ENCODE data around the gene HS3ST3B1.

The HS3ST3B1 gene

DNA sequence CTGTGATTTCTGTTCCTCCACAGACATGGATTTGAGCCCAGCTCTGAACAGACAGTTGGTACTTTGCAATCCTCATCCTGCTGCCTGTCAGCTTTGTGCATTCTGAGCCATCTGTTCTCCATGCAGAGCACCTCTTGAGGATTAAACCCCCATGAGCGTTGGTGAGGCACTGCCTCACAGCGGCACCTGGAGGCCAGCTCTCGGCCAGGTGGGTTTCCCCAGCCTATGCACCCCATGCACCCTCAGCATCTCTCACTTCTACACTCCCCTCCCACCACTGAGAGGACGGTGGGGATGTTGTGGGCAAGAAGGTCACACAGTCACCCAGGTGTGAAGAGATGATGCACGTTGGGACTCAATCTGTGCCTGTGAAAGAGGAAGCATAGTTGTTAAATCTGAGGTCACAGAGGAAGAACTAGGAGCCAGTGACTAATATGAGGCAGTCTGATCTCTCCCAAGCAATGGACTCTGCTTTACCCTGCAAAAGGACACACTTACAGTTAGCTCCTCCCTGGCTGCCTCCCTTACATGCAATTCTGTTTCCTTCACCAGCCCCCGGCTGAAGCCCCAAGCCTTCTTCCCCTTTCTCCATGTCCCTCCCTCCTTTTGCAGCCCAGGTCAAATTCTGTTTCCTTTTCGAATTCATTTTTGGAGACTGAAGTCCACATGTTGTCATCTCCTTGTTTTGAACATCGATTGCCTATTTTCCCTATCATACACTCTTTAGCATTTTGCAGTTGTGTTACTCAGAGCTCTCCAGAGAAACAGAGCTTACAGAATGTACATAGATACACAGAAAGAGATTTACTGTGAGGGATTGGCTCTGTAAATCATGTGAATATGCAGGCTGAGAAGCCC lies 58.5 kb downstream of the HS3ST3B1 start:
- DNase-seq: no peak

DNA sequence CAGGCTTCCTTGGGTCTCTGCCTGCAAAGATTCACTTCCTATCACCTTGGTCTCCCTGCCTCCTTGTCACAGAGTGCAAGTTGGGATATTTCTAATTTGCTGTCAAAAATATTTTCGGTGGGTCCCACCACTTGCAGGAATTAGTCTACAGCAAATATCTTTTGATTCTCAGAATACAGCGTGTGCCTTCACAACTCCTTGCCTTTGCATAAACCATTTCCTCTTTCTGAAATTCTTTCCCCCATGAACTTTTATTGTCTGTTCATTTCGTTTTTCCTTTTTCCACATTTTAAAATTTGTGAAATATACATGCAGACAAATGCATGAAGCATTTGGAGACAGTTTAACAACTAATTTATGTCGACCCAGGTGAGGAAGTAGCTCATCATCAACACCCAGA lies 60.0 kb downstream of the HS3ST3B1 start:
- no peak for DNase-seq

DNA sequence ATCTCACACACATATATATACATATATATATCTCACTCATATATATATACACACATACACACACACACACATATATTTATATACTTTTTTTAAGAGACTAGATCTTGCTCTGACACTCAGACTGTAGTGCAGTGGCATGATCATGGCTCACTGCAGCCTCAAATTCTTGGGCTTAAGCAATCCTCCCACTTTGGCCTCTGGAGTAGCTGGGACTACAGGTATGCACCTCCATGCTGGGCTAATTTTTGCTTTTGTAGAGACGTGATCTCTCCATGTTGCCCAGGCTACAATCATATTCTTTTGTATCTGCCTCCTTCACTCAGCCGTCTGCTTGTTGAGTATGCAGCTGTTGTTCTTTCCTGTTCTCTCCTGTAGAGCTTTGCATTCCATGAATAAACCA lies 60.6 kb downstream of the HS3ST3B1 start:
- no peak for DNase-seq

DNA sequence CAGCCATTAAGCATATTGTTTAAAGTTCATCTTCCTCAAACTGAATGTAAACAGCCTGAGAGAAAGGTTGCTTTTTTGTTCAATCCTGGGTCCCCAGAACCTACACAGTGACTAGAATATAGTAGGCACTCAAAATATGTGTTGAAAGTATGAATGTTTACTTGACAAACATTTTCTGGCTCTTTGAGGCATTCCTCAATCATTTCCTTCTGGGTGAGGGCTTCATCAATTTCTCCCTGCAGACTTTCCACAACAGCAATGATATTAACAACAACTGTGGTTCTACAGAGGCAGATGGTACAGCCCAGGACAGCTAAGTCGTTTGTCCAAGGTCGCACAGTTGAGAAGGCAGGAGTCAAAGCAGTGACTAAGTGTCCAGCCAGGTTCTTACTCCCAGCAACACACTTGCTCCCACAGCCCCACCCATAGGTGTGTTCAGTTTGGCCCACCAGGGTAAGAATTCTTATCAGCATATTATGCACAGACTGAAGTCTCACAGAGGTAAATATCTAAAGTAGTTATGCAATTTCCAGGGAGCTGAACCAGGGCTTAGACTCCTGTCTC lies 61.1 kb downstream of the HS3ST3B1 start:
- no peak for DNase-seq

DNA sequence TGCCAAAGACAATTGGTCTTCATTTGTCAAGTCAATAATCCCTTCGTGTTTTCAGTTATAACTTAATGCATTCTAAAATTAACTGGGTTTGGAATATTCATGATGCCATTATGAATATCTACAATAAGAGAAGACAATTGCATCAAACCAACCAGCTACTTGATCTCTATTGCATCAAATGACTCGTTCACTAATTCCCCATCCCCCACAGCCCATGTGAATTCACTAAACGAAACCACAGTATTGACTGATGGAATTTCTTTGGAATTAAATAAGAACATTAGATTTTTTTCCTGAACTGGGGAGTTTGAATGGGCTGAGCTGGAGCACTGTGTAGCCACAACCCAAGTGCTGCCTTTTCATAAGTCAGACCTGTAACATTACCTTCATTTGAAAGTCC lies 65.3 kb downstream of the HS3ST3B1 start:
- no peak for DNase-seq

DNA sequence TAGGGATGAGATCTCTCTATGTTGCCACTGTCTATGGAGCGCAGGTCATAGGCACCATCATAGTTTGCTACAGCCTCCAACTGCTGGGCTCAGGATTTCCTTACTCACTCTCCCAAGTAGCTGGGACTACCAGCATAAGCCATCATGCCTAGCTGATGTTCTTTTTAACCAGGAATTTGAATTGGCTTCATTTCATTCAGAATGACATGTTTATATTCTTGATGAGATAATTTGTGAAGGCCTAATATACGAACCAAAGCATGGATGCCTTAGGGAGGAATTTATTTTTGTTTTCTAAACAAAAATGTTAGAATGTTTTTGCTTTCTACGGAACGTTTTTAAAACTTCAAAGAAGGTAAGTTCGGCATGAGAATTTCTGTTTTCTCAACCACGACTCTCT lies 71.6 kb downstream of the HS3ST3B1 start:
- DNase-seq: no peak

DNA sequence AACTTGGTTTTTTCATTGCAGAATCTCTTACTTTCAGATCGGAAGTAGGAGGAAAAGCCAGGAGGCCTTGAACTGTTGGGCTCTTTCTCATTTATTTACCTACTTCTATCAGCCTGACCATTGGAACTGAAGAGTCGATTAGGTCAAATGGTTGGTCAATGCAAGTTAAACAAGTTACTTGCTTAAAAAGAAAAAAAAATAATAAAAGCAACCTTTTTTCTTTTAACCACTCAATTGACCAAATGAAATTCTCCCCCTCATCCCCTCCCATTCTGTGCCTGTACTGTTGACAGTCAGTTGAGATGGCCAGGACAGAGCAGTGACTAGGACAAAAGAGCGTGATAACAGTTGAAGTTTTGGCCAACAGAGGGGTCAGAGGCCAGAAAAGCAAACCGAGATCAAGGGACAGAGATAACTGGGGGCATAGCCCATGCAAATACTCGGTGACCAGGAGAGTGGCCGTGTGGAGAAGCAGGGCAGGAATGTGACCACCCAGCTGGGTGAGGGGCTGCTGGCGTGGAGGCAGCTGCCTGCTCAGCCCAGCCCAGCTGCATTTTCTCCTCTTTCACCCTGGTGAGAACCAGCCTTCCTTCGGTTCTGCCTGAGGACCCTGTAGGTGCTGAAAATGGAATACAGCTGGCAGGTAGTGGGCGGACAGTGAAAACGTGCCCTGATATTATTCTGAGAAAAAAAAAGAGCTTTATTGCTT lies 72.2 kb downstream of the HS3ST3B1 start:
- no peak for DNase-seq

DNA sequence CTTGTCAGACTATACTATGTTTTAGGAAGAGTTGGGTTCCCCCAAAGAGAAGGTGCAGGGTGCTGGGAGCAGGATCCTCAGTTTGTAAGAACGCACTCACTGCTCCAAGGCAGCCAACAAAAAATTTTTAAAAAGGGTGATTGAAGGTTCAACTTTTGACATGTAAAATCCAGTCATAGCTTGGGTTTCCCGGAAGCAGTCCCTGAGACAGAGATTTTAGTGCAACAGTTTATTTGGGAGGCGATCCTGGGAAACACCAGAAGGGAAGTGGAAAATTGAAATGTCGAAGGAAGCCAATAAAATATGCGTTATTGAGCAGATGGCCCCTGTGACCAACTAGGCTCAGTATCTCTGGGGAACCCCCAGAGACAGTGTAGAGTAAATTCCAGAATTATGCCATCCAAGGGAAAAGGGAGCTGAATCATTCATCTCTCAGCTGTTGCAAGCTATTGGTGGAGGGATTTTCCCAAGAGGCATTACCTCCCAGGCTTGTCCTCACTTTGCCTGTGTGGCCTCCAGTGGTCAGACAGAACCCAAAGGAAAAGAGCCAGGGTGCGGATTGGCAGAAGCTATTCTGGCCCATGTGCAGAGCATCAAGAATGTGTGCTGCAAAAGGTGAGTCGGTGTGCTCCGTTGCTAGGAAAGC lies 72.9 kb downstream of the HS3ST3B1 start:
- DNase-seq: no peak

DNA sequence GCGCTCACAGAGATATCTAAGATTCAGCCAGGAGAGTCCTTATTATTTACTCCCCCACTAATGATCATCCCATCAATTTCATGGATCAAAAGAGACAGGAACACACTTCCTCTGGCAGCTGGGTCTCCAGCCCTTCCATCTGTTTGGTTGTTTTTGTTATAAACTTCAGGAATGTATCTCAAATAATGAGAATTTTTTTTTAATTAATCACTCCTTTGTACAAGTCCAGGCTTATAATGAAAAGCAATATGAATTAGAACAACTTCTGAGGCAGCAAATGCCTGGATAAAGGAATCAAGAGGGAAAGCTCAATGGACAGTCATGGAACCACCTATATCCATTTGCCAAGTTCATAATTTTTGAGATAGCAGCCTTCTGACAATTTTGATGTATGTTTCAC lies 73.4 kb downstream of the HS3ST3B1 start:
- DNase-seq: no peak

DNA sequence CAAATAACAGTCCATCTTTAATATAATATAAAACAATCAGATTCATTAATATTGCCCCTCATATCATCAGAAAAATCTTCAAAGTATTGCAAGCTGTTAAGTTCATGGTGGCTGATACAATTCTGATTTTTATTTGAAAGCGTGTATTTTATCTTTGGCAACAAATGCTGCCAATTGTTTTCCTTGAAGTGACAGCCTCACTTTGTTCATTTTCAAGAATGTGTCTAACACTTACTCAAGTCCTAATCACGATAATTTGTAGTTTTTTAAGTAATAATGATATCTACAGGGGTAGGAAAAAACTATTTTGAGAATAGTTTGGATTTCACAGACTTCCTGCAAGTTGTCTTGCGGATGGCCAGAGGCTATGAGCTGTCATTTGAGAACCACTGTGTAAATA lies 75.8 kb downstream of the HS3ST3B1 start:
- no peak for DNase-seq

DNA sequence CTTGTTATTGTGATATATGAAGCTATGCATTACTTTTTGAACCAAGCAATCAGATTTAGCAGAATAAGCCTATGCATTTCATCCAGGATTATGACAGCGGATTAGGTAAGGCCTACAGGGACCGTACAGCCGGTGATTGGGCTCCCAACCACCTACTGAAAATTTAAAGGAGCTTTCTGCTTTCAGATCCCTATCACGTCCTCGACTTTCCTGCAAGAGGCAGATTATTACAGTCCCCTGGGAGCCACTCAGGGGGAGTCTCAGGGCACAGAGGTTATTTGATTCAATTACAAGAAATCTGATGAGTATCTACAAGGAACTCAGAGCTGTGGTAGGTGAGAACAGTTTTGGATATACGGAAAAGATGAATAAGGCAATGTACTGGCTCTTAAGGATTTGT lies 80.7 kb downstream of the HS3ST3B1 start:
- no peak for DNase-seq

DNA sequence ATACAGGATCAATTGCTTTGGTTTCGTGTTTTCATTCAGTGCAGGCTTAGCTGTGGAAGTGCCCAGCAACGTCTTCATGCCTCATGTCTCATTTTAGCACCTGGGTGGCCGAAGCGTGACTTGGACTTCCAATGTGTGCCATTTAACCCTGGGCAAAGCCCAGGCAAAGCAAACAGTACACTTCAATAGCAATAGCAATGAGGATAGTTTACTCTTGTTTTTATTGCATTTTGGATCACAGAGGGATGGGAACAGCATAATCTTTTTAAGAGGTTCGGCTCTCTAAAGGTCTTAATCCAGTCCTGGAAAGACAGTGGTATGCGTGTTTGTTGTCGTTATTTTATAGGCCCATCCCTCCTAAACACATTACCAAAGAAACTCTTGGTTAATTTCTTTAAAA lies 86.2 kb downstream of the HS3ST3B1 start:
- no peak for DNase-seq

DNA sequence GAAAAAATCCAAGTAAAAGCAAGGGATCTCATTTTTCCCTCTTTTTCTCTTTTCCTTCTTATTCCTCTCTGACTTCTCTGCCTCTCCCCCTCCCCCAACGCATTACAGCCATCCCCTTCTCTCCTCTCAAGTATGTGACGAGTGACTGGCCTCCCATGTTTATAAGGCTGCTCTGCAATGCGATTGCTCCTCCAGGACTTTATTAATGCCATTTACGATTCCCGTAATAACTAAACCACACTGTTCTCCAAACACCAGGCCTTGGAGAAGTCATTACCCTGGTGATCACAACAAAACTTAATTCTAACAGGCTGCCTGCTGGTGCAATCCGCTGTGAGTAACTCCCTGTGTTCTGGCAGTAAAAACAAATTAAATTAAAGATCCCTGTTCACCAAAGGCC lies 88.8 kb downstream of the HS3ST3B1 start:
- DNase-seq: no peak

DNA sequence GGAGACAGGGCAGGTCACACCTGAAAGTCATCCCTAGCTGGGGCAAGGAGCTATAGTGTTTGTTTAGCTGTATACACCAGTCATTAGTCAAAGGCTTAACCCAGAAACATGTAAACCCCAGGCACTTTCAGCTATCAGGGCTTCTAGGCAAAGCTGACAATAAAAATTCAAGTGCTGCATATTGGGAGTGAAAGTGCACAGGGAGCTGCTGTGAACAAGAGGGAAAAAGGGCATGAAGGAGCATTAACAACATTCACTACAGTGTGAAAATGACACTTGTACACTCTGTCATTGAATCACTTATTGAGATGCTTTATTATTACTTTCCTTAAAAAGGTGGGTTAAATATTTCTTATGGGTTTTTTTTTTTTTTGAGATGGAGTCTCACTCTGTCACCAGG lies 92.8 kb downstream of the HS3ST3B1 start:
- no peak for DNase-seq

DNA sequence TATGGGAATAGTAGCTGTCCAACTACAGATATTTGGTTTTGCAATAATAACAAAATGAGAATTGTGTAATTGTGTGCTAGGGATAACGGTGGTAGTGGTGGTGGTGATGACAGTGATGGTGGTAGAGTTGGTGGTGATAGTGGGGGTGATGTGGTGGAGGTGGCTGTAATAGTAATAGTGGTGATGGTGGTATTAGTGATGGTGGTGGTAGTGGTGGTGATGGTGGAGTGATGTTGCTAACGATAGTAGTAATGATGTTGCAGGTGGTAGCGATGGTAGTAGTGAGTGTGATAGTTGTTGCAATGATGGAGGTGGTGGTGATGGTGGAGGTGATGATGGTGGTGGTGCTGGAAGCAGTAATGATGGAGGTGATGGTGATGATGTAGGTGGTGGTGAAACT lies 94.4 kb downstream of the HS3ST3B1 start:
- no peak for DNase-seq

DNA sequence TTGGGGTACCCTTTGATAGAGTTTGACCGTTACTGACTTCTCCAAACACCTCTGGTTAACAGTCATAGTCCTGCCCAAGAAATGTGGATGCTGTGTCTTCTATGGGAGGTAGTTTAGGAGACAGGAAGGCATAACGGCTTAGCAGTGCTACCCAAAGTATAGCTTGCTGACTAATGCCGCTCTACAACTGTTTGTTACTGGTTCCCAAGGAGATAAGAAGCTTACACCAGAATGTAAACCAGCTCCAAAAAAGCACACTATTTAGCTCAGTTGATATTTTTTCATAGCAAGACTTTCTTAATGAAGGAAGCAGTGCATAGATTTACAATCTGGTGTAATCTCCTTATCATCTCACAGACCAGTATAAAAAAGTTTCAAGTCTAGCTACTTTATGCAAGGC lies 95.7 kb downstream of the HS3ST3B1 start:
- no peak for DNase-seq

DNA sequence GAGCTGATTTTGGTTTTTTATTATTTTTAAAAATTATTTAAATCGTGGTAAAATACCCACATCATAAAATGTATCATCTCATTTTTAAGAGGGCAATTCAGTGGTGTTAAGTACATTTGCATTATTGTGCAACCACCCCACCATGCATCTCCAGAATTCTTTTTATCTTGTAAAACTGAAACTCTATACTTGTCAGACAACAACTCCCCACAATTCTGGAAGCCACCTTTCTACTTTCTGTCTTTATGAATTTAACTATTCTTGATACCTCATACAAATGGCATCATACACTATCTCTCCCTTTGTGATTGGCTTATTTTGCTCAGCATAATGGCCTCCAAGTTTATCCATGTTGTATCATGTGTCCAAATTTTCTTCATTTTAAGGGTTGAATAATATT lies 97.9 kb downstream of the HS3ST3B1 start:
- DNase-seq: no peak
